ENCODE data around the gene ANTXR1. TPM values are rescaled to one million over a fixed set of nuclear protein-coding genes. Genes with fewer than 3 reads are reported as not detected.

Gene ANTXR1
- total RNA-seq, 2 donors from 2014 or later, result 48.3 to 54.5 TPM

DNA sequence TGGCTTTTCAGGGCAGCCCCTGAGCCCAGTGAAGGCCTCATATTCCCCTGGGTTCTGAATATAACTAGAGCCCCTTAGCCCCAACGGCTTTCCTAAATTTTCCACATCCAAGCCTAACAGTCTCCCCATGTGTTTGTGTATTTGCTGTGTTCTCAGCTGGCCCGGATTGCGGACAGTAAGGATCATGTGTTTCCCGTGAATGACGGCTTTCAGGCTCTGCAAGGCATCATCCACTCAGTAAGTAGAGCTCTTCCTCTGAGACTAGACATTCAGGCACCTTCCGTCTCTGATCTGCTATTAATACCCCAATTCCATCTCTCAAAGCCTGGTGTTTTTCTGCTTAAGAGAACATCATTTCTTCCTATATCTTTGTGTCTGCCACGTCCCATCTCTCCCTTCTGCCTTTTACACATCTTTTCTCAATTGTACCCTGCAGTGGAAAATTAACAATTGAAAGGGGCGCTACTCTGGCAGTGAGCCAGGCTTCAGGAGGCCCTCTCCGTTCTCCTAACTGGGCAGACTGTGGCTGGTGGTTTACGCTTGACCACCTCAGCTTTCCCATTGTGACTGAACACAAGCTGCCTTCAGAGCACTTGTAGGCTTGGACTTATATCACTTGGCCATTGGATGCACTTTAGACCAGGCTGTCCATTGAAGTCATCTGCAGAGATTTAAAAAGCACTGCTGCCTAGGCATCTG is 64.4 kb downstream of the ANTXR1 start:
- Mint-ChIP-seq H3K4me3 (no peak overlapping the region), H3K36me3 (ENCODE audit: low read depth) (peaks cover 41% of the 10 kb centered on the region), H3K9me3 (no peaks in the 10 kb centered on the region), H3K27ac (no peak overlapping the region), H3K4me1 (peaks cover 4% of the 10 kb centered on the region), H3K27me3 (ENCODE audit: insufficient read depth) (no peaks in the 10 kb centered on the region)
- no peak overlapping the region for H3K4me3 ChIP-seq (ENCODE audit: low read length)
- H3K9me3 ChIP-seq (ENCODE audit: control insufficient read depth, low read length), result no peaks in the 10 kb centered on the region
- peaks cover 35% of the 10 kb centered on the region for H3K36me3 ChIP-seq (ENCODE audit: control insufficient read depth, insufficient read depth, low read length)
- TF ChIP-seq CTCF (conservative IDR thresholded peaks at IDR 0.05), result no peak
- no peaks in the 10 kb centered on the region for H3K4me1 ChIP-seq (ENCODE audit: control insufficient read depth, insufficient read depth, low read length)
- H3K27ac ChIP-seq (ENCODE audit: low read depth, low read length), result no peak overlapping the region
- DNase-seq, result no peak
- H3K27me3 ChIP-seq (ENCODE audit: control insufficient read depth, insufficient read depth, low read length, poor library complexity, severe bottlenecking), result no peaks in the 10 kb centered on the region
- no peak overlapping the region for H3K9ac ChIP-seq (ENCODE audit: extremely low read depth, low read length, poor library complexity, severe bottlenecking)
- 91 to 93% methylated on average over 10 of the region's 10 CpGs for WGBS, 2 experiments (ENCODE audit: insufficient coverage in 1 of 2, insufficient read length in 1 of 2)

DNA sequence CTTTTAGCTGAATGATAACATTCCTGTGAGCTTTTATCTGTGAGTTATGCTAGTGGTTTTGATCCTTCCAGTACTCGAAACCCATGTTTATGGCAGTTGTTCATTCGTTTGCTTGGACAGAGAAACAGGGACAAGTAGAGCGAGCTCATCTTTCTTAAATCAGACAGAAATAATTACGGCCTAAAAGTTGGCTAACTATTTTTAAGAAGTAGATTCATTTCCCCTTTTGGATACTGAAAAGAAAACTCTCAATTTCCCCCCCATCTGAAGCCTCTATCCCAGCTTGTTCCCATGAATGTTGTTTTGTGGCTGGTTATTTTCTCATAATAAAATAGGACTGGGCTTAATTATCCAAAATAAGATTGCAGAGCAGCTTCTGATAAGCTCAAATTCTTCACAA is 67.1 kb downstream of the ANTXR1 start:
- H3K9me3 Mint-ChIP-seq, result no peaks in the 10 kb centered on the region
- Histone ChIP-seq H3K9ac (ENCODE audit: extremely low read depth, low read length, poor library complexity, severe bottlenecking) (no peak overlapping the region), H3K36me3 (ENCODE audit: control insufficient read depth, insufficient read depth, low read length) (peaks cover 32% of the 10 kb centered on the region), H3K4me3 (ENCODE audit: low read length) (no peak overlapping the region), H3K27me3 (ENCODE audit: control insufficient read depth, insufficient read depth, low read length, poor library complexity, severe bottlenecking) (no peaks in the 10 kb centered on the region), H3K27ac (ENCODE audit: low read depth, low read length) (no peak overlapping the region), H3K4me1 (ENCODE audit: control insufficient read depth, insufficient read depth, low read length) (no peaks in the 10 kb centered on the region), H3K9me3 (ENCODE audit: control insufficient read depth, low read length) (no peaks in the 10 kb centered on the region)
- no peak for DNase-seq
- no peak overlapping the region for H3K27ac Mint-ChIP-seq
- 83 to 88% methylated on average over 1 to 4 of the region's 4 CpGs for WGBS, 2 experiments (ENCODE audit: insufficient coverage in 1 of 2, insufficient read length in 1 of 2)
- H3K27me3 Mint-ChIP-seq (ENCODE audit: insufficient read depth), result no peaks in the 10 kb centered on the region
- H3K4me3 Mint-ChIP-seq, result no peak overlapping the region
- H3K4me1 Mint-ChIP-seq, result peaks cover 9% of the 10 kb centered on the region
- TF ChIP-seq CTCF (conservative IDR thresholded peaks at IDR 0.05), result no peak
- peaks cover 47% of the 10 kb centered on the region for H3K36me3 Mint-ChIP-seq (ENCODE audit: low read depth)

- WGBS, 2 experiments (ENCODE audit: insufficient coverage in 1 of 2, insufficient read length in 1 of 2), result 81% methylated on average over 3 of the region's 3 CpGs; no CpG with 5 or more reads in 1 of the 2 experiments
- Mint-ChIP-seq H3K9me3 (no peaks in the 10 kb centered on the region), H3K36me3 (ENCODE audit: low read depth) (peaks cover 40% of the 10 kb centered on the region), H3K27me3 (ENCODE audit: insufficient read depth) (no peaks in the 10 kb centered on the region), H3K27ac (no peak overlapping the region), H3K4me1 (peaks cover 9% of the 10 kb centered on the region), H3K4me3 (no peak overlapping the region)
- Histone ChIP-seq H3K4me3 (ENCODE audit: low read length) (no peak overlapping the region), H3K4me1 (ENCODE audit: control insufficient read depth, insufficient read depth, low read length) (no peaks in the 10 kb centered on the region), H3K9ac (ENCODE audit: extremely low read depth, low read length, poor library complexity, severe bottlenecking) (no peak overlapping the region), H3K9me3 (ENCODE audit: control insufficient read depth, low read length) (no peaks in the 10 kb centered on the region), H3K27me3 (ENCODE audit: control insufficient read depth, insufficient read depth, low read length, poor library complexity, severe bottlenecking) (no peaks in the 10 kb centered on the region), H3K27ac (ENCODE audit: low read depth, low read length) (no peak overlapping the region), H3K36me3 (ENCODE audit: control insufficient read depth, insufficient read depth, low read length) (peaks cover 23% of the 10 kb centered on the region)
- no peak for TF ChIP-seq CTCF (conservative IDR thresholded peaks at IDR 0.05)
- no peak for DNase-seq
Observed at GRCh38 chr2:69081001-69081580, 68.1 kb downstream of the ANTXR1 start.
